H54 (cell line): ENCODE results near the gene WDR74.
A peak's percentile ranks its signal among the peaks of the same experiment; 100 is the strongest.
"Not testable (repeated sequence)": the region's sequence is repeated elsewhere in the genome, so short reads cannot be mapped to it uniquely, and the experiment has no call there.

Source experiments
- DNase-seq: peaks from one replicate; pipeline ENCODE4 v3.0.0; 2011; ENCODE audit warnings: low spot score, mixed read lengths; ENCODE audit not compliant: insufficient read length
- FAIRE-seq: peaks from 3 replicates; lab custom pipeline; 2011; peaks lifted over from hg19 to GRCh38; lab: Jason Lieb, UNC
- POLR2A ChIP-seq: IDR thresholded peaks from 2 replicates; pipeline ENCODE4 v1.6.1; 2011; ENCODE audit warnings: low read depth, mild to moderate bottlenecking, low read length

WDR74 gene

DNA sequence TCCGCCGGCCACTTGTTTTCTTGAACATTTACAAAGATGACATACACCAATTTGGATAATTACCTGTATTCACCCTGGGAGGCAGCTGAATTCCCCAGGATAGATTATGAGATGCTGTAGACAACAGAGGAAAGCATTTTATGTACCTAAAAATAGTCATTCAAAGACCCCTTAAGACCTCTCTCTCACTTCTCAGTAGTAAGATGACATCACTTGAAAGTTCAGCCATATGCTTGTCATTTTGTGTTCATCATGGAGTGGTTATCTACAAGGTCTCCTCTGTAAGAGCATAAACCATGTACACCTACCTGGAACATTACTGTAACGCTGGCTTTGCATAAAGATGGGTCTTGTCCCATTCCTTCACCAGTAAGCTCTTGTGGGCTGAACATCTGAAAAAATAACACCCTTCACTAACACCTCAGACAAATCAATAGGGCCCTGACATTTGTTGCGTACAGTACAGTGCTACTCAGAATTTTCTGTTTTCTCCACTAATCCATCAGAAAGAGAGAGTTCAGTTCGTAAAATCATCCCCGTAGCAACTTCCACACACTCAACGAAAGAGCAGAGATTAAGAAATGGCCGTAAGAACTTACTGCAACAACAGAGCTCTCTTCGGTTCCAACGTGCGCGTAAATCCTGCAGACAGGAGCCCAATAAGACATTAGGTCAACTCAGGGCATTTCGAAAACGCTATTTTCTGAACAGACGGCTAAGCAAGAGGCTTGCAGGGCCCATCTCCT is 15.6 kb upstream of the WDR74 start:
- DNase-seq (no peak), FAIRE-seq (no peak)
- no peak for TF ChIP-seq POLR2A

DNA sequence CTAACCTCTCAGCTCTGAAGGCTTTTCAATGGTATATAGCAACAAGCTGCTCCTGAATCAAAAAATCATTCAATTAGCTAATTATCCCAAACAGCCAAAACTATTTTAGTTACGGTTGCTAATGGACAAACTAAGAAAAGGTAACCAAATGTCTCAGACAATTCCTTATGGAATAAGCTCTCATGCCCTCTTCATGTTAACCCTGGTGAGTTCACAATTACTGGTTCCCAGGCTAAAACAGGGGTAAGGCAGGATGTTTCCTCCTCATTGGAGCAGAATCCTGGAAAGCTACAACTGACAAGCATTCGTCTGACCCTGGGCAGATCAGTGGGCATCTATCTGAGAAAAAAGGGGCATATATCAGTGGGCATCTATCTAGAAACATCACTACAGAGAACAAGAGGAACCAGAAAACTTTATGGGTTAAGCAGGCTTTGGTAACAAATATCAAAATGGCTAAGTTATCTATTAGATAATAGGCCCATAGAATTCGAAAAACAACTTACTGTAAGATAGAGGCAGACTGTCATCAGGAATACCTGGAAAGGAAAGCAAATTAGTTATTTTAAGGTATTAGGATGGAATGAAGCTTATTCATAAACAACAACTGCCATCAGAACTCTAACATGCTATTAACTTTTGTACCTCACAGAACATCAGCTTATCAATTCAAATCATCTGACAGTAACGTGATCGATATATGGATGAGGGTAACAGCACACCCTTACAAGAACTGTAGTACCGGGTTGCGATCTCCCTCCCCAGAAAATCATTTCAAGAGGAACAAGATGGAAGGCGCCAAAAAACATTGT is 14.8 kb upstream of the WDR74 start:
- no peak for TF ChIP-seq POLR2A
- DNase-seq (no peak), FAIRE-seq (no peak)

DNA sequence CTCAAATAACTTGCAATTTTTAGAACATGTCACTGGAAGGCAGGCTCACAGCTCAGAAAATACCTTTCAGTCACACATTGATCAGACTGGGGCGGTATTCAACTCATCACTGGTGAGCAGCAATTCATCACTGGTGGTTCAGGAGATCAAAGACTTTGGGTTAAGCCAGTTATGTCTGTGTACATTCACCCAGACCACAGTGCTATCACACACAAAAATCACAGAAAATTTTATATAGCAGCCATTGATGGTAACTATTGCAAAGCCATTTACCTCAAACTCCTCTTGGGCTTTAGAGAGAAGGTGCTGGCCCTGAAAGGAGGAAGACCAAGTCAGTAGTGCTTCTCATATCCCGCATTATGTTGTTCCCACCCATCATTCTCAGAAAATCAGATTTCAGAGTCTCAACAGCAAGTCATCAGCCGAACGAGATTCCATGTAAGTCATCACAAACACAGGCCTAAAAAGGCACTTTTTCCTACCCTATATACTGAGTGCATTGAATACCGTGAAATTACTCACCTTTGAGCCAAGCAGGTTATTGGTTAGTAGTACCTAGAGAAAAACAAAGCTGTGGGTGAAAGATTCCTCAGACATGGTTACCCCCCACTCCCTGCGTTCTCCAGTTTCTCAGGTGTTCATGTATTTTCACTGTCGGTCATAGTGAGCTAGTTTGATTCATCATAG is 14.0 kb upstream of the WDR74 start:
- FAIRE-seq (no peak), DNase-seq (no peak)
- no peak for TF ChIP-seq POLR2A

DNA sequence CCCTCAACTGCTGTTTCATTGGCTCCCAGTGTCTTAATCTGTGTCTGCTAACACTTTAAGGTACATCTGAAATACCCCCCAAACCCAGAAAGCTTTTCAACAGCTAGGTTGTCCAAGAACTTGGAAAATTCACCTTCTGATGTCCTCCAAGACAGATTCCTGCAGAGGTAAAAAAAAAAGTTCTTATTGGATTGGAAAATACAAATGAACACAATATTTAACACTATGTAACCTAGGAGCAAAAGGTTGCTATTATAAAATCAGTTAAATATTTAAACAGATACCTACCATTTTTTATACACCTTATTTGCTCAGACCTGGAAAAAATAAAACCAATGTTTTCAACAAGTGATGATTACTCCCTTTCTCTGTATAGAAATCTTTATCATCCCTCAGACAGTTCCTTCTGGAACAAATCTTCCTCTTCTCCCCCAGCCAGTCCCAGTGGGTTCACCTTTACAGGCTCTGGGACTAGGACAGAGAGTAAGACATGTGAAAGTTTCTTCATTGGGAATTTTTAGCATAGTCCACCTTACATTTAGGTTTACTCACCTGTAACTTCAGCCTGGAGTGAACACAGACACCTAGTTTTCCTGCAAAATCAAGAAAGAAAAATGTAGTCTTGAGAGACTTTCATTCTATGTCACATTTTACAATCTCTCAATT is 13.3 kb upstream of the WDR74 start:
- no peak for FAIRE-seq
- no peak for TF ChIP-seq POLR2A
- DNase-seq = no peak

DNA sequence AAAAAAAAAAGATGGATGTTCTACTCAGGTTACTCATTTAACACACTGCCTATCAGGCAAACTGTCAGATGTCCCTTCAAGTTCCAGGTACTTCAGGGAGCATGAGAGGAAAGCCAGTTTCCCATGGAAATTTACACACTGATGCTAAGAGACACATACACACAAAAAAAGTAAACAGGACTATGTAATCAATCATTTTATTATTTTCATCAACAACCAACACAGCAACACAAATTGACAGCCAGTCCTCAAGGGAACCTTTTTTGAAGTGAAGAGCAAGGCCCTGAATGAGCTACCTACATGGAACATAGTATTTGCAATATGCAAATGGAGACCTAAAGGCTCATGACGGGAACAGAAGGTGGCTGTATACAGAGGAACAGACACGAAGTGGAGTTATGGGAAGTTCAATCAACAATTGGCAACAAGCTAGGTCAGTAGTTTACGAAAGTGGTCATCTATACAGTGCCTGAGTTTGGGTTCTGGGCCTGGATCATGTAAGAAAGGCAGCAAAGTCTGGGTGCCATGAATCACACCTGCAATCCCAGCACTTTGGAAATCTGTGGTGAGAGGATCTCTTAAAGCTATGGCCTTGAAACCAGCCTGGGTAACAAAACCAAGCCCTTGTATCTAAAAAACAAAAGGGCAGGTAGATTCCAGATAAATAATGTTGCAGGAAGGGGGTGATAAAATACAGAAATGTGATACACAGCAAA is 12.6 kb upstream of the WDR74 start:
- DNase-seq (no peak), FAIRE-seq (no peak)
- no peak for TF ChIP-seq POLR2A

DNA sequence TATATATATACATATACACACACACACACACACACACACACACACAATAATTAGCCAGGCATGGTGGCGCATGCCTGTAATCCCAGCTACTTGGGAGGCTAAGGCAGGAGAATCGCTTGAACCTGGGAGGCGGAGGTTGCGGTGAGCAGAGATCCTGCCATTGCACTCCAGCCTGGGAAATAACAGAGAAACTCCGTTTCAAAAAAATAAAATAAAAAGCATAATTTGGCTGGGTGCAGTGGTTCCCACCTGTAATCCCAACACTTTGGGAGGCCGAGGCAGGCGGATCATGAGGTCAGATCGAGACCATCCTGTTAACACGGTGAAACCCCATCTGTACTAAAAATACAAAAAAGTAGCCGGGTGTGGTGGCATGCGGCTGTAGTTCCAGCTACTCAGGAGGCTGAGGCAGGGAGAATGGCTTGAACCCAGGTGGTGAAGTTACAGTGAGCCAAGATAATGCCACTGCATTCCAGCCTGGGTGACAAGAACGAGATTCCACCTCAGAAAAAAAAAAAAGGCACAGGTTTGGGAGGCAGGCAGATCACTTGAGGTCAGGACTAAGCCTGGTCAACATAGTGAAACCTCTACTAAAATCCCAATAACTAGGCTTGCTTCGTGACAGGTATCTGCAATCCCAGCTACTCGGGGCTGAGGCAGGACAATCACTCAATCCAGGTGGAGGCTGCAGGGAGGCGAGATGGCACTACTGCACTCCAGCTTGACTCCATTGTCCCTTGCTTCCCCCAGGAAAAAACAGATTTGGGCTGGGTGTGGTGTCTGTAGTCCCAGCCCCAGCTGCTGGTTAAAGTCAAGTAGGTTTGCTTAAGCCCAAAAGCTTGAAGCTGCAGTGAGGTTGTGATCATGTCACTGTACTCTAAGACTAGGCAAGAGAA is 11.8 kb upstream of the WDR74 start:
- no peak for DNase-seq

DNA sequence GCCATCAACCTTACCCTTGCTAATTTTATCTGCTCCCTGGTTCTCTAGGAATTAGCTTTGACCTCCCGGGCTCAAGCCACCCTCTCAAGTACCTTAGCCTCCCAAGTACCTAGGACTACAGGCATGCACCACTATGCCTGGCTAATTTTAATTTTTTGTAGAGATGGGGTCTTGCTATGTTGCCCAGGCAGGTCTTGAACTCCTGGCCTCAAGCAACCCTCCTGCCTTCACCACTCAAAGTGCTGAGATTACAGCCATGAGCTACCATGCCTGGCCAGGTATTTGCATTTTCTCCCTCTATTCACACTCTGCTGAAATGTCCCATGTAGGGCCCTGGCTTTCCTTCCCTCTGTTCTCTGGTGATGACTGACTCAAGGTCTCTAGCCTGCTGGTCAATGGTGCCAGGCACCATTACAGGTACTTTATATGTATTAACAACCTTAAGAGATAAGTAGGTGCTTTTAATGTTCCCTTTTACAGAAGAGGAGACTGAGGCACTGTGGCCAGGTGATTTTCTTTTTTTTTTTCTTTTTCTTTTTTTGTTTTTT is 8.5 kb upstream of the WDR74 start:
- no peak for TF ChIP-seq POLR2A
- no peak for FAIRE-seq
- no peak for DNase-seq

More for the DNA sequence above, 11.8 kb upstream of the WDR74 start:
- no peak for FAIRE-seq
- peak; percentile 39; the same call in 1 of the 2 replicates for TF ChIP-seq POLR2A

DNA sequence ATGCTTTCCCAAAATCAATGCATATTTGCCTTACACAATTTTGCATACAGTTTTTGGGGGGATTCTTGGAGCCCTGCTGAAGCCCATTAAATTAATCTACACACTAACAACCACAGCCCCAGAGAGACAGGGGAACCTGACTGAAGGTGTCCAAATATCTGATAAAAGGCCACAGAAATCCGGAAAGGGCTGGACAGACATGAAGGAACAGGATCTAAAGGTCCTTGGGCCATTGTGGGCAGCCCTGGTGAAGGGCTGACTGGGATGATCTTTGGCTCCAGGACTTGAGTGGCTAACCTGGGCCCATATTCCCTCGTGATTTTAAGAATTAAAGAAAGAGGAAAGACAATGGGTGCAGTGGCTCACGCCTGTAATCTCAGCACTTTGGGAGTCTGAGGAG is 6.8 kb upstream of the WDR74 start:
- TF ChIP-seq POLR2A = no peak
- FAIRE-seq = no peak
- no peak for DNase-seq

DNA sequence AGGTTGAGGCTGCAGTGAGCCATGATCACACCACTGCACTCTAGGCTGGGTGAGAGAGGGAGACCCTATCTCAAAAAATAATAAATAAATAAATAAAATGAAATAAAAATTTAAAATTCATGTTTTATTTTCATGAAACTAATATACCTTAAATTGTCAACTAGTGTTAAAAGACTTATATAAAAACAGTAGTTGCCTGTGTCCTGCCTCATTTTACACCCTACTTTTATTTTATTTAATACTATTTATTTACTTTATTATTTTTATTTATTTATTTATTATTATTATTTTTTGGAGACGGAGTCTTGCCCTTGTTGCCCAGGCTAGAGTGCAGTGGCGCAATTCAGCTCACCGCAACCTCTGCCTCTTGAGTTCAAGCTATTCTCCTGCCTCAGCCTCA is 4.8 kb upstream of the WDR74 start:
- DNase-seq (no peak), FAIRE-seq (no peak)
- no peak for TF ChIP-seq POLR2A

DNA sequence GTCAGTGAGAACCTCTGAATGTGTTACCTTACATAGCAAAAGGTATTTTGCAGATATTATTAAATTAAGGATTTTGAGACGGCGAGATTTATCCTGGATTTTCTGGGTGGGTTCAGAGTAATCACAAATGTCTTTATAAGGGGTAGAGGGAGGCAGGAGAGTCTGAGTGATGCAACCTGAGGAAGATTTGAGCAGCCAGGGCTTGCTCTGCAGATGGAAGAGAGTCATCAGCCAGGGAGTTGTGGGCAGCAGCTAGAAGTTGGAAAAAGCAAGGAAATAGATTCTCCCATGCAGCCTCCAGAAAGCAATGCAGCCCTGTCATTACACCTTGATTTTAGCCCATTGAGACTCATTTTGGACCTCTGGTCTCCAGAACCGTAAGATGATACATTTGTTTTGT is 4.1 kb upstream of the WDR74 start:
- FAIRE-seq (no peak), DNase-seq (no peak)
- TF ChIP-seq POLR2A = no peak

DNA sequence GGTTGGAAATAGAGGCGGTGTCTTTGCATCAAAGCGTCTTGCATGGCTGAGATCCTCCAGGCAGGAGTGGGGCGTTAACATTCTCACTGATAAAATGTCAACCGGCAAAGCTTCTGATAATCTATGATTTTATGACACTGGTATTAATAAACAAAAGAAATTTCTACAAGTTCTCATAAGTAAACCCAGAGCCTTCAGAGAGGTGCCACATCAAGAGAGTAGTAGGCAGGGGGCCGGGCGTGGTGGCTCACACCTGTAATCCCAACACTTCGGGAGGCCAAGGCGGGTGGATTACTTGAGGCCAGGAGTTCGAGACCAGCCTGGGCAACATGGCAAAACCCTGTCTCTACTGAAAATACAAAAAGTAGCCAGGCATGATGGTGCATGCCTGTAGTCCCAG is 3.5 kb upstream of the WDR74 start:
- DNase-seq, FAIRE-seq: not testable (repeated sequence)

DNA sequence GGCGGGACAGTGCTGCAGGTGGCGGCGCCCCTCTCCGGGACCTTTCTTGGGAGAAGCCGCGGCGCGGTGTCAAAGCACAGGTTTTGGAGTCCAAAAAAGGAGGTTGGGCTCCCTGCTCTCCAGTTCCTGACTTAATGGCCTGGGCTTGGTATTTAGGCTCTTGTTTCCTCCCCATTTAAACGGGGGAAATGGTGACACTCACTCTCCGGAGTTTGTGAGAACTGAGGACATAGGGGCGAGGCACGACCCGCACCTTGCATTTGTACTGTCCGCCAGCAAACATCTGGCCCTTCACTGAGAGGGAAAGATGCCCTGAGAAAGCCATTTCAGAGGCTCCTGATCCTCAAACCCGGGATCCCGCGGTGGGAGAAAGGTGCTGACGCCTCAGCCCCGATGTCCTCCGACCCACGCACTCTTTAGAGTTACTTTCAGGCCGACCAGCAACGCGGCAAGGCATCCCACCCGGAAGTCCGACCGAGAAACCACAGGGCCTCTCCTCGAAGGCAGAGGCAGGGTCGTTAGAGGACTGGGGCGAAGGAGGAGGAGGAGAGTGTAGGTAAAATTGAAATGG is 2.9 kb upstream of the WDR74 start:
- no peak for FAIRE-seq
- no peak for DNase-seq
- no peak for TF ChIP-seq POLR2A
